H1 (cell line): ENCODE measurements around the gene SH3RF3. TPM values are rescaled to one million over a fixed set of nuclear protein-coding genes. Genes with fewer than 3 reads are reported as not detected.

Source experiments
- CTCF ChIA-PET: fragments of 300-600 bp; sonication (Branson Sonifier 250); formaldehyde crosslinking; loops from one replicate; lab custom pipeline; 2021; ENCODE audit not compliant: partially characterized antibody; lab: Charles Lee
- POLR2A ChIA-PET: fragments of 300-600 bp; sonication (Branson Sonifier 250); formaldehyde crosslinking; loops from one replicate; lab custom pipeline; 2021; ENCODE audit warnings: inconsistent platforms; ENCODE audit not compliant: partially characterized antibody; lab: Charles Lee
- DNase-seq, 2 experiments: peaks; one replicate each; pipeline versions ENCODE4 v3.0.0 to v3.0.0-alpha.2; 2010 to 2022; ENCODE audit warnings: low spot score in 2 of 2, low read depth in 1 of 2, mixed read lengths in 1 of 2
- FAIRE-seq: peaks from 2 replicates; lab custom pipeline; 2011; peaks lifted over from hg19 to GRCh38; lab: Jason Lieb, UNC
- H2AFZ ChIP-seq: 2 replicates; pipeline ENCODE4 v1.8.1; 2012; ENCODE audit warnings: low read length, inconsistent platforms
- H2AK5ac ChIP-seq: 2 replicates; pipeline ENCODE4 v1.6.1; 2013; ENCODE audit warnings: low read depth, low read length
- H2BK120ac ChIP-seq: replicated peaks from 2 replicates; pipeline ENCODE3; 2013; ENCODE audit warnings: low read depth, low read length, inconsistent platforms
- H2BK12ac ChIP-seq: 2 replicates; pipeline ENCODE4 v1.6.1; 2013; ENCODE audit warnings: low read depth, low read length
- H2BK15ac ChIP-seq: 2 replicates; pipeline ENCODE4 v1.6.1; 2013; ENCODE audit warnings: low read length
- H2BK20ac ChIP-seq: 2 replicates; pipeline ENCODE4 v1.6.1; 2013; ENCODE audit warnings: low read length
- H2BK5ac ChIP-seq: 2 replicates; pipeline ENCODE4 v1.6.1; 2013; ENCODE audit warnings: low read depth, low read length
- H3K14ac ChIP-seq: 2 replicates; pipeline ENCODE4 v1.6.1; 2013; ENCODE audit warnings: inconsistent platforms; ENCODE audit not compliant: insufficient read length
- H3K18ac ChIP-seq: 2 replicates; pipeline ENCODE4 v1.6.1; 2013; ENCODE audit warnings: low read length; ENCODE audit errors: extremely low read depth
- H3K23ac ChIP-seq: 2 replicates; pipeline ENCODE4 v1.6.1; 2013; ENCODE audit warnings: inconsistent platforms; ENCODE audit not compliant: insufficient read length
- H3K23me2 ChIP-seq: 2 replicates; pipeline ENCODE4 v1.6.1; 2013; ENCODE audit warnings: low read depth, low read length
- H3K27ac ChIP-seq: 2 replicates; pipeline ENCODE4 v1.6.1; 2011; ENCODE audit warnings: low read depth, low read length, inconsistent platforms
- H3K27me3 ChIP-seq, 4 experiments: replicated peaks in 1 of 4; 1 replicate in 1 of 4; 2 replicates in 3 of 4; pipeline versions ENCODE4 v1.6.1 to v1.8.1; 2011 to 2013; ENCODE audit warnings: low read length in 3 of 4, mild to moderate bottlenecking in 3 of 4, inconsistent platforms in 2 of 4, mixed read lengths in 2 of 4, moderate library complexity in 1 of 4; ENCODE audit not compliant: control insufficient read depth in 3 of 4, insufficient read depth in 3 of 4; ENCODE audit errors: extremely low read depth in 1 of 4
- H3K36me3 ChIP-seq, 4 experiments: 2 replicates each; pipeline versions ENCODE4 v1.6.1 to v1.8.1; 2011 to 2013; ENCODE audit warnings: mild to moderate bottlenecking in 4 of 4, low read length in 3 of 4, moderate library complexity in 2 of 4, control low read depth in 1 of 4, inconsistent platforms in 1 of 4; ENCODE audit not compliant: insufficient read depth in 4 of 4, control insufficient read depth in 2 of 4
- H3K4ac ChIP-seq: replicated peaks from 2 replicates; pipeline ENCODE3; 2013; ENCODE audit warnings: low read length, low read depth, mixed read lengths, inconsistent platforms; ENCODE audit not compliant: insufficient read length
- H3K4me1 ChIP-seq, 4 experiments: replicated peaks in 1 of 4; 1 replicate in 1 of 4; 2 replicates in 3 of 4; pipeline versions ENCODE4 v1.6.1 to v1.8.1; 2011 to 2013; ENCODE audit warnings: low read length in 3 of 4, inconsistent platforms in 2 of 4, mixed read lengths in 1 of 4; ENCODE audit not compliant: insufficient read depth in 4 of 4, control insufficient read depth in 3 of 4
- H3K4me2 ChIP-seq, 2 experiments: 2 replicates each; pipeline versions ENCODE4 v1.6.1 to v1.8.1; 2011 to 2013; ENCODE audit warnings: low read depth in 2 of 2, low read length in 2 of 2, control low read depth in 1 of 2, inconsistent platforms in 1 of 2, mild to moderate bottlenecking in 1 of 2; ENCODE audit not compliant: insufficient read depth in 1 of 2
- H3K4me3 ChIP-seq, 4 experiments: fragments of 200-600, 300-600 bp in 1 of 4; sonication (generic), shearing (Covaris generic), sonication (Bioruptor Twin) in 1 of 4; 2 replicates each; pipeline versions ENCODE4 v1.5.1 to v1.8.1; 2011 to 2016; ENCODE audit warnings: low read length in 4 of 4, low read depth in 3 of 4, control low read depth in 2 of 4, inconsistent platforms in 2 of 4, mild to moderate bottlenecking in 2 of 4, mixed read lengths in 1 of 4, moderate library complexity in 1 of 4; ENCODE audit not compliant: insufficient read depth in 2 of 4; ENCODE audit errors: extremely low read depth in 1 of 4
- H3K56ac ChIP-seq: replicated peaks from 2 replicates; pipeline ENCODE3; 2013; ENCODE audit warnings: low read depth, mild to moderate bottlenecking, mixed read lengths, low read length, inconsistent platforms; ENCODE audit not compliant: insufficient read length
- H3K79me1 ChIP-seq: 2 replicates; pipeline ENCODE4 v1.6.1; 2013; ENCODE audit warnings: low read depth, low read length, control low read depth
- H3K79me2 ChIP-seq, 2 experiments: 2 replicates each; pipeline versions ENCODE4 v1.6.1 to v1.8.1; 2012 to 2013; ENCODE audit warnings: low read length in 2 of 2, mild to moderate bottlenecking in 2 of 2, inconsistent platforms in 1 of 2; ENCODE audit not compliant: insufficient read depth in 2 of 2, control insufficient read depth in 1 of 2
- H3K9ac ChIP-seq, 4 experiments: replicated peaks in 1 of 4; 1 replicate in 1 of 4; 2 replicates in 3 of 4; pipeline versions ENCODE4 v1.6.1 to v1.8.1; 2011 to 2013; ENCODE audit warnings: low read depth in 3 of 4, low read length in 3 of 4, control low read depth in 2 of 4, mild to moderate bottlenecking in 2 of 4, moderate library complexity in 2 of 4, inconsistent platforms in 1 of 4; ENCODE audit errors: extremely low read depth in 1 of 4
- H3K9me3 ChIP-seq, 2 experiments: 2 replicates each; pipeline versions ENCODE4 v1.6.1 to v1.8.1; 2012 to 2013; ENCODE audit warnings: mild to moderate bottlenecking in 2 of 2, moderate library complexity in 2 of 2, control low read depth in 1 of 2, inconsistent platforms in 1 of 2, low read depth in 1 of 2, low read length in 1 of 2, mixed read lengths in 1 of 2; ENCODE audit not compliant: insufficient read depth in 2 of 2
- H4K20me1 ChIP-seq, 2 experiments: replicated peaks in 1 of 2; 2 replicates each; pipeline versions ENCODE3 to v1.8.1; 2011 to 2013; ENCODE audit warnings: inconsistent platforms in 2 of 2, low read length in 2 of 2, mild to moderate bottlenecking in 1 of 2; ENCODE audit not compliant: insufficient read depth in 2 of 2, control insufficient read depth in 1 of 2
- H4K5ac ChIP-seq: 2 replicates; pipeline ENCODE4 v1.6.1; 2013; ENCODE audit warnings: low read length, low read depth, mixed read lengths, inconsistent platforms; ENCODE audit not compliant: insufficient read length
- H4K8ac ChIP-seq: 2 replicates; pipeline ENCODE4 v1.8.0; 2013; ENCODE audit warnings: mild to moderate bottlenecking, moderate library complexity, low read length, inconsistent platforms; ENCODE audit not compliant: insufficient read depth; ENCODE audit errors: extremely low read depth
- H4K91ac ChIP-seq: replicated peaks from 2 replicates; pipeline ENCODE3; 2013; ENCODE audit warnings: low read length, mixed read lengths, inconsistent platforms; ENCODE audit not compliant: insufficient read length
- EZH2 ChIP-seq: fragments of 200-600 bp; sonication (generic); IDR thresholded peaks from 2 replicates; pipeline ENCODE4 v1.7.1; 2012; ENCODE audit warnings: low read depth, mild to moderate bottlenecking, moderate library complexity, low read length, inconsistent platforms; ENCODE audit not compliant: severe bottlenecking
- HDAC6 ChIP-seq: IDR thresholded peaks from one replicate; pipeline ENCODE4 v1.7.1; 2012; ENCODE audit warnings: low read depth, mild to moderate bottlenecking, inconsistent platforms, low read length, moderate library complexity
- JUN ChIP-seq: IDR thresholded peaks from 2 replicates; pipeline ENCODE4 v1.6.1; 2011; ENCODE audit warnings: low read depth, mild to moderate bottlenecking, improper control_type of control experiment, low read length
- RNF2 ChIP-seq: fragments of 200-900, 300-1000 bp; sonication (generic); IDR thresholded peaks from 2 replicates; pipeline ENCODE4 v1.7.1; 2016; ENCODE audit warnings: borderline replicate concordance, low read depth, mild to moderate bottlenecking, antibody characterized with exemption, low read length; ENCODE audit not compliant: poor library complexity, severe bottlenecking; ENCODE audit errors: missing control alignments
- RXRA ChIP-seq: IDR thresholded peaks from 2 replicates; pipeline ENCODE4 v1.6.1; 2011; ENCODE audit warnings: low read depth, mild to moderate bottlenecking, low read length, moderate library complexity; ENCODE audit not compliant: insufficient read depth
- SP2 ChIP-seq: IDR thresholded peaks from 2 replicates; pipeline ENCODE4 v1.6.1; 2012; ENCODE audit warnings: mild to moderate bottlenecking, low read length, inconsistent platforms
- TEAD4 ChIP-seq: IDR thresholded peaks from 2 replicates; pipeline ENCODE4 v1.6.1; 2012; ENCODE audit warnings: low read depth, low read length, inconsistent platforms, mixed read lengths
- WGBS, 2 experiments: shearing (Covaris generic) in 1 of 2; methylation state at CpG; one replicate each; pipeline versions ENCODE4 v1.1.6 to v1.1.7; 2013 to 2015; ENCODE audit warnings: low lambda C conversion rate in 2 of 2, mixed read lengths in 2 of 2, inconsistent platforms in 1 of 2, low coverage in 1 of 2, missing lambda C conversion rate in 1 of 2; ENCODE audit not compliant: insufficient replicate concordance in 2 of 2, insufficient coverage in 1 of 2, insufficient read length in 1 of 2; ENCODE audit errors: extremely low coverage in 1 of 2, missing lambda C conversion rate in 1 of 2; 5-methylcytosine and 5-hydroxymethylcytosine counted together
- polyA plus RNA-seq, 7 experiments: library from polyadenylated mRNA; depleted of rRNA in 3 of 7; stranded (reverse) in 5 of 7; unstranded in 2 of 7; fragments of >200 nt in 5 of 7; fragments of 200-250 nt in 2 of 7; gene quantifications; 1 replicate in 5 of 7; 2 replicates in 1 of 7; 4 replicates in 1 of 7; pipeline versions ENCODE4 v1.2.1 to v1.2.3, GENCODE V29; 2011 to 2013; ENCODE audit warnings: missing spikeins in 2 of 7, mixed read lengths in 2 of 7
- total RNA-seq: library from RNA; stranded (reverse); fragmentation: NEBNext Ultra II Directional; extraction: Animal tissue kit (Norgen Biotek cat#: 25700); gene quantifications from 2 replicates; pipeline ENCODE4 v1.2.1, GENCODE V29; 2021

SH3RF3 gene
- total and polyA plus RNA-seq, 2 of the 8 experiments (the other 6 are each of a cell fraction or from before 2014, with no cell fraction given) = 0.11 to 0.65 TPM

DNA sequence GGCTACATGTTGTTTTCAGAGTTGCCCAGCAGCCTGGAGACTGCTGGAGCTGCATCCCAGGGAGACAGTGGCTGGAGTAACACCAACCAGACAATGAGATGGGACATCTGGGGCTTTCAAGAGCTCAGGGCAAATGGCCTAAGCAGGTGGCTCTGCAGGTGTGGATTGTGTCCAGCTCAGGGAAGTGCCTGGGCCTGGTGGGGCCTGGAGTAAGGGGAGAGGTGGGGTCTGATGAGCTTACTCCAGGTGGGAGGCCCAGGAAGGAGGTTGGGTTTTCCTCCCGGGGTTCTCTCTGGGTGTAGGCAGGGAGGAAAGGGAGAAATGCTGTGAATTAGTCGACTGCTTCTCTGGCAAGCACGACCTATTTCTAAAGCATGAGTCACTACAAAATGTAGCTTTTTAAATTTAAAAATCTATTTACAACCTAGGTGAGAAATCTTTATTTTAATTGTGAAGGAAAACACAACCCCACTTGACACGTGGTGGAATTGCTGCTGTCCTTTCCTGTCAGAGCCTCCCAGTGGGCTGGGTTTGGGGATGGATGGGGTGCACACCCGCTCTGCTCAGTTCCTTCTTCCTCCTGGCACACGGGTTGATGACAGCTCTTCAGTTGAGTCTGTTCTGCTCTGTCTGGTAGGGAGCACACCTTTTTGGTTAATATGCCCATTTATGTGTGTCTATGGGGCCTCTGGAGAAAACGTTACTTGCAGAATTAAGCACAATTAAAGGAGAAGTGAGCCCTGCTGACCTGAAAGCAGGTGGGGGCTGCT is 81.6 kb downstream of the SH3RF3 start:
- DNase-seq (no peak), FAIRE-seq (no peak)
- POLR2A ChIA-PET = no interaction called here

More for the DNA sequence above, 81.6 kb downstream of the SH3RF3 start:
- Histone ChIP-seq H3K4me3 (no peak overlapping the region), H3K27me3 (no peaks in the 10 kb centered on the region; a peak in 1 of 7 replicates), H4K91ac (no peak overlapping the region), H3K36me3 (no peaks in the 10 kb centered on the region), H2BK5ac (no peak overlapping the region; the same call in 1 of the 2 replicates), H3K4me2 (no peak overlapping the region), H3K79me1 (no peaks in the 10 kb centered on the region), H2AFZ (no peak overlapping the region), H2BK12ac (no peak overlapping the region), H3K56ac (no peak overlapping the region), H4K5ac (no peak overlapping the region), H3K18ac (no peak overlapping the region), H3K79me2 (no peaks in the 10 kb centered on the region), H2BK120ac (no peak overlapping the region), H3K9me3 (no peaks in the 10 kb centered on the region), H3K23ac (no peak overlapping the region), H3K9ac (no peak overlapping the region), H3K23me2 (no peaks in the 10 kb centered on the region), H3K14ac (no peak overlapping the region), H4K8ac (no peak overlapping the region), H3K4me1 (no peaks in the 10 kb centered on the region; a peak in 1 of 7 replicates), H2AK5ac (no peak overlapping the region), H2BK15ac (no peak overlapping the region), H2BK20ac (no peak overlapping the region), H4K20me1 (no peaks in the 10 kb centered on the region), H3K4ac (no peak overlapping the region), H3K27ac (no peak overlapping the region)
- TF ChIP-seq RNF2 = no peak
- TF ChIP-seq JUN = no peak
- no peak for TF ChIP-seq SP2
- TF ChIP-seq RXRA = no peak
- TF ChIP-seq TEAD4 = no peak
- no peak for TF ChIP-seq HDAC6
- TF ChIP-seq EZH2 = no peak
- WGBS, 2 experiments = 84% methylated on average over 6 of the region's 7 CpGs; no CpG with 5 or more reads in 1 of the 2 experiments
- CTCF ChIA-PET = interaction anchor here (0.5 to 2.0 kb wide), 3 partner anchors 14 to 813 kb away, joined by 3 to 4 read pairs (median 4); no protein-coding TSS in a partner anchor
